Subcutaneous abdominal adipose tissue (tissue), 5 donors: ENCODE data around the gene ZNF770.
"Not testable (repeated sequence)": the region's sequence is repeated elsewhere in the genome, so short reads cannot be mapped to it uniquely, and the experiment has no call there.

Experiments used
- H3K27ac ChIP-seq: one replicate; pipeline ENCODE4 v1.7.0; 2013; ENCODE audit warnings: low read depth, mild to moderate bottlenecking, inconsistent platforms, low read length, moderate library complexity
- H3K27me3 ChIP-seq, 5 donors: one replicate each; pipeline ENCODE4 v1.7.0; 2013; ENCODE audit warnings: low read length in 5 of 5, inconsistent platforms in 1 of 5; ENCODE audit not compliant: control insufficient read depth in 5 of 5, insufficient read depth in 4 of 5
- H3K36me3 ChIP-seq, 5 donors: one replicate each; pipeline ENCODE4 v1.7.0; 2013; ENCODE audit warnings: low read length in 5 of 5; ENCODE audit not compliant: control insufficient read depth in 5 of 5, insufficient read depth in 5 of 5
- H3K4me1 ChIP-seq, 5 donors: one replicate each; pipeline ENCODE4 v1.7.0; 2013; ENCODE audit warnings: low read length in 5 of 5, mild to moderate bottlenecking in 3 of 5, moderate library complexity in 1 of 5; ENCODE audit not compliant: control insufficient read depth in 5 of 5, insufficient read depth in 5 of 5
- H3K4me3 ChIP-seq, 5 donors: one replicate each; pipeline ENCODE4 v1.7.0; 2013; ENCODE audit warnings: low read length in 5 of 5, low read depth in 1 of 5
- H3K9ac ChIP-seq, 5 donors: one replicate each; pipeline ENCODE4 v1.7.0; 2013; ENCODE audit warnings: low read length in 5 of 5, mild to moderate bottlenecking in 4 of 5, moderate library complexity in 3 of 5
- H3K9me3 ChIP-seq, 5 donors: one replicate each; pipeline ENCODE4 v1.7.0; 2013; ENCODE audit warnings: low read length in 5 of 5; ENCODE audit not compliant: control insufficient read depth in 5 of 5
- donor health status: healthy.
- donor health status: healthy.
- donor health status: healthy.
- donor health status: healthy.
- donor health status: healthy.

ZNF770 gene

DNA sequence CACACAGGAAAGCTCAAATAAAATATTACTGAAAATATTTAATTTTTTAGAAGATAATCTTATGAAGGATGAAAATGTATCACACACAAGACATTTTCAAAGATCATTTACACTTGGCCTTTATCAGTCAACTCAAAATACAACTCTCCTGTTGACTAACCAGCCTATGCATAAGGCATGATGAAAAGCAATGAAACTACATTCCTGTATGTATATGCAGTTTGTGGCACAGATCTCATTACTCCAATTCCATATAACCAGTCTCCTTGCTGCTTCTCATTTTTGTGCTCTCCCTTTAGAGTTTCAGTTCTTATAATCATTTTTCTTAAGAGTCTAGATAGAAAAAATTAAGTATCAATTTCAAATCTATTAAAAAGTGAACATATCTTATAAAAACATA lies 44.4 kb downstream of the ZNF770 start:
- H3K36me3 ChIP-seq = peaks cover 29 to 64% (median 49%) of the 10 kb centered on the region in 5 donors
- H3K9me3 ChIP-seq = no peaks in the 10 kb centered on the region
- H3K27me3 ChIP-seq = no peaks in the 10 kb centered on the region

GRCh38 chr15:34943264-34943663 lies 44.8 kb downstream of the ZNF770 start:
- not testable (repeated sequence) for H3K27ac ChIP-seq, H3K4me3 ChIP-seq, H3K27me3 ChIP-seq, H3K9ac ChIP-seq, H3K9me3 ChIP-seq, H3K4me1 ChIP-seq
- peaks cover 34 to 66% (median 52%) of the 10 kb centered on the region in 5 donors for H3K36me3 ChIP-seq

More for the DNA sequence above, 44.4 kb downstream of the ZNF770 start:
- Histone ChIP-seq H3K4me3 (no peak overlapping the region), H3K9ac (no peak overlapping the region), H3K27ac (no peak overlapping the region), H3K4me1 (no peaks in the 10 kb centered on the region)

DNA sequence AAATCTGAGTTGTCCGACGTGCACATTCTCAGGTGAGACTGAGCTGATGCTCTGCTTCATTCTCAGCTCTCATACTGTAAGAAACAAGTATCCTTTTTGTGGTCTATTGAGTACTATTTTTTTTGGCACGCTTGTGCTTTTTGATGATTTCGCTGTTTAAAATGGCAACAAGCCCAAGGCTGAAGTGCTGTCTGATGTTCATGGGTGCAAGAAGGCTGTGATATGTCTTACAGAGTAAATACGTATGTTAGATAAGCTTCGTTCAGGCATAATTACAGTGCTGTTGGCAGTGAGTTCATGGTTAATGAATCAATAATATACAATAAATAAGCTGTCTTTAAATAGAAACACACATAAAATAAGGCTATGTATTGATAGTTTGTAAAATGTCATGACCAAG lies 45.7 kb downstream of the ZNF770 start:
- Histone ChIP-seq H3K4me3 (no peak overlapping the region), H3K4me1 (no peaks in the 10 kb centered on the region), H3K36me3 (peaks cover 36 to 64% (median 47%) of the 10 kb centered on the region in 5 donors), H3K9ac (no peak overlapping the region), H3K27me3 (no peaks in the 10 kb centered on the region), H3K27ac (no peak overlapping the region), H3K9me3 (no peaks in the 10 kb centered on the region)

DNA sequence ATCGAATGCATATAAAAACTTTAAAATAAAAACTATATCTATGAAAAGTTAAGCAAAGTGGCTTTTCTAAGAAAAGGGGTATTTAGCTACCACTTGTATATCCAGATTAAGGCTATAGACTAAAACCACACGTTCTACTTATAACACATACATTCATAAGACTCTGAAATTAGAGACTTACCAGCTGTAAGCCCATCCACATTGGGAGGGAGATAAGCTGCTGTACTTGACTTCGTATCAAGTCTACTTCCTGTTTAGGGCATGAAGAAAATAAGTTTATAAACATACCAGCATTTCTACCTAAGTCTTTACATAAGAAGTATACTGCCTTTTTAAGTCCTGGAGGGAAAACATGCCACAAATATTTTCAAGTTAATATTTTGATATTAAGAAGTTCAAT lies 46.3 kb downstream of the ZNF770 start:
- Histone ChIP-seq H3K4me1 (no peaks in the 10 kb centered on the region), H3K27ac (no peak overlapping the region), H3K9me3 (no peaks in the 10 kb centered on the region), H3K27me3 (no peaks in the 10 kb centered on the region), H3K4me3 (no peak overlapping the region), H3K36me3 (peaks cover 38 to 69% (median 49%) of the 10 kb centered on the region in 5 donors), H3K9ac (no peak overlapping the region)

GRCh38 chr15:34941185-34941698 lies 46.8 kb downstream of the ZNF770 start:
- Histone ChIP-seq H3K4me3 (no peak overlapping the region), H3K9ac (no peak overlapping the region), H3K27me3 (no peaks in the 10 kb centered on the region), H3K9me3 (no peaks in the 10 kb centered on the region), H3K27ac (no peak overlapping the region), H3K36me3 (peaks cover 39 to 74% (median 53%) of the 10 kb centered on the region in 5 donors), H3K4me1 (no peaks in the 10 kb centered on the region)

GRCh38 chr15:34933432-34933975 lies 54.6 kb downstream of the ZNF770 start:
- Histone ChIP-seq H3K4me3 (no peak overlapping the region), H3K27ac (no peak overlapping the region), H3K9ac (no peak overlapping the region), H3K36me3 (peaks cover 43 to 74% (median 66%) of the 10 kb centered on the region in 5 donors), H3K9me3 (no peaks in the 10 kb centered on the region), H3K4me1 (no peaks in the 10 kb centered on the region), H3K27me3 (no peaks in the 10 kb centered on the region)

- not testable (repeated sequence) for H3K27me3 ChIP-seq, H3K9me3 ChIP-seq, H3K4me1 ChIP-seq, H3K4me3 ChIP-seq, H3K9ac ChIP-seq, H3K27ac ChIP-seq
- H3K36me3 ChIP-seq = peaks cover 44 to 68% (median 49%) of the 10 kb centered on the region in 5 donors
Measured at GRCh38 chr15:34928349-34928748, 59.7 kb downstream of the ZNF770 start.
